Cerebellar nuclear complex (tissue), 1 donor: ENCODE data around the gene PDE7B.

Source experiments
- DNase-seq, 2 experiments: peaks; one replicate each; lab custom pipeline; 2025; lab: John Stamatoyannopoulos, UW

Gene PDE7B

GRCh38 chr6:136030131-136030530, 178.6 kb downstream of the PDE7B start:
- DNase-seq = no peak

- no peak for DNase-seq
These were observed 180.5 kb downstream of the PDE7B start for GRCh38 chr6:136031982-136032381.

DNA sequence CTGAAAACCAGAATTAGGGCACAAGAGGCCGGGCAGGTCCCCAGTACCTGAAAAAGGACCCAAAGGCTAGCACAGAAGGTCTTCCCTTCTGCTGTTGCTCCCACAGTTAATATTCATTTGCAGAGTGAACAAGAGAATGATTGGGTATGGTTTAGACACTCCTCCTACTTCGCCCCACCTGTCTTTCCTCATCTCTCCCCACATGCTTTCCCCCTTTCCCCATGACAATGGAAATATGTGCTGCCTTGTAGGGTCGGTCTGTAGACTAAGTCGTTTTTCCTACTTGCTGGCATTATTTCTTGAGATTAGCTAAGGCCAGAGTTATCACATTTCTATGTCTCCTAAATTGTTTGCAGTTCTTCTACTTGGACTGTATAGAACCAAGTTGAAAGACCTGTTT, 181.9 kb downstream of the PDE7B start:
- DNase-seq = no peak

- no peak for DNase-seq
These were observed 182.9 kb downstream of the PDE7B start for GRCh38 chr6:136034422-136034821.

DNA sequence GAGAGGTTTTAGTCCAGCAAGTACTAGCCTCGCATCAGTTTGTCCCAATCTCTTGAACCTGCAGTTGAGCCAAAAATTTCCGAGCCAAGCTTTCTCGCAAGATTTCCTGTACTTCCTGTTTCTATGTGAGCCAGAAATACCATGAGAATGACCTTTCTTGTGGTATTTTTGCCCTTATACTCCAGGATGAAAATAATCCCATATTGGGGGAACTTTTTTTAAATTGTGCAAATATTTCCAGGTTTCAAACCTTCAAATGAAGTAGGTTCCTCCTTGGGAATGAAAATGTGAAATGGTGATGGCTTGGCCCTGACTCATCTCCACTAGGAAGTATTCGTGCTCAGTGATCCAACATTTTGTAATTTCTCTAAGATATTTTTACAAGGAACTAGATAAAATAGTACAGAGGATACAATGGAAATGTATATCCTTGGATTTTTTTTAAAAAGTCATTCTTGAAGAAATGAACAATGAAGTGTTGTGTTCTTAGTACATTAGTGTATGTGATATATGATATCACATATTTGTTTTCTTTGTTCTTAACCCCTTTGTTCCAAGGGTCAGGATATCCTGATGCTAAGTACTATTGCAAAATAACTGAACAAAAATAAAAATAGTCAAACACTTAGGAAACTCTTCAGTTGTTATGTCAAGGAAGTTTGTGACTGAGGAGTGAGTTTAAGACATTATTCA, 184.0 kb downstream of the PDE7B start:
- no peak for DNase-seq

DNA sequence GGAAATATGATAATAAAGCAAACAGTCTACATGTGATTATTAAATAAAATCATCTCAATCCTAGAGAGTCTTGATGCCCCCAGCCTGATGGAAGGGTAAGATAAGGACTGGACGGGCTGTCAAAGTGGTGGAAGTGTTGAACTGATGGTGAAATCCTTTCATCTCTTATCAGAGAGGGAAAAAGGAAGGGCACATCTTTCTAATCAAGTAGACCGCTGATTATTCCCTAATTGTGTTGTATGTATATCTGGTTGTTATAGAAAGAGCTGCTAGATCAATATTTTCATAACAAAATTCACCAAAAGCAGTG, 184.5 kb downstream of the PDE7B start:
- DNase-seq = no peak

DNA sequence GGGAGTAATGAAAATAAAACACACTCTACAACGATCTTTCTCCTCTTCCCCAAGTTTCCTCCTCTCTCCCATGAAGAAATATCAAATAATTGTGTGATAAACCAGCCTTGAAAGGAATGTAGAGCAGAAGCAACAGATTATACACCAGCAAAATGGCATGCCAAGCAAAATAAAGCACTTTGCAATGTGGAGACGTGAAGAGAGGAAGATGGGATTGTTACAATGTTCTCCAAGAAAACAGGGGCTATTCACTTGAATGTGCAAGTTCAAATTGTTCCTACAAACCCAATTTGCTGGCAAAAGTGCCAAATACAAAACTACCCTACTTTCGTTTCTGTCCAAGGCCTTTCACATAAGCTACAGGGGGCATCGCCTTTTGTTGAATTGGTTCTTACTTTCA, 185.1 kb downstream of the PDE7B start:
- DNase-seq = no peak

DNA sequence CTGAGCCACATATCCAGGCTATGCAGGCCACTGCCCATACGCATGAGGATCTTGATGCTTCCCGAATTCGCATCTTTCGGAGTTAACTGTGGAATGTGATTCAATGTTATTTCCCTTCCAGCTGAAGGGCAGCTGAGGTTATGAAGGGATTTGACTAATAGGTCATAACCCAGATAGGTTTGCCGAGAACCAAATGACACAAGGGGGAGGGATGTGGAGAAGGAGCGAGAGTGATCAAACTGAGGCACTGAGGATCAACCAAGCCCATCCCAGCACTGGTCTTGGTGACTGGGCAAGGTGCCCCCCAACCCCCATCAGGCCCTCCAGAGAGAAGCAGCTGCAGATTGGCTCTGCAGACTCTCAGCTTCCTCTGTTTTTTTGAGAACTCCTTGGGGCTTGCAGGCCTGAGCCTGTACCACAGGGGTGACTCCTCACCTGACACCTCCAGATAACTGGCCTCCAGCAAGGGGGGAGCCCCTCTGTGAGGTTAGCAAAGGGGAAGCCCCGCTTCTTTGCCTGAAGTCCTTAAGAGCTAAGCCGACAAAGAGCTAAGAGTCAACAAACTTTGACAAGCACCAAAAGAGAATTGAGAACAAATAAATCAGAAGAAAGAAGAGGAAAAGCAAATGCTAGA, 185.9 kb downstream of the PDE7B start:
- no peak for DNase-seq

- DNase-seq = no peak
These were observed 186.5 kb downstream of the PDE7B start for GRCh38 chr6:136037876-136038460.

GRCh38 chr6:136038531-136038930, 187.0 kb downstream of the PDE7B start:
- no peak for DNase-seq

DNA sequence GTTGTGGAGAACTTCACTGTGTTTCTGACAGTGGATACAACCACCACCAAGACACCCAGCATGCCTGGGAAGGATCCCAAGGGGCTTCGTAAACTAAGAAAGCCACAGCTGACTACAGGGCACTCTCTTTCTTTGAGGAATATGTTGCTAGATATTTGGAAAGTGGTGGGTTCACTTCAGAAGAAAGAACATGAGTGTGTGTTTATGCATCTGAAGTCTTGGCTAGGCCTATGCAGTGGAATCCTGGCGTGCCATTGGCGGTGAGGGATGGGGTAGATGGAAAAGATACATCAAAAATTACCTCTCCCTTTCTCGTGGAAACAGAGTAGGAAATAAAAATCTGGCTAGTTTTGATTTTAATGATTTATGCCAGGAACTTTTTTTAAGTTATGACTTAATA, 187.7 kb downstream of the PDE7B start:
- DNase-seq = no peak

GRCh38 chr6:136050475-136050874, 199.0 kb downstream of the PDE7B start:
- no peak for DNase-seq

- no peak for DNase-seq
These were observed 199.8 kb downstream of the PDE7B start for GRCh38 chr6:136051140-136051775.

DNA sequence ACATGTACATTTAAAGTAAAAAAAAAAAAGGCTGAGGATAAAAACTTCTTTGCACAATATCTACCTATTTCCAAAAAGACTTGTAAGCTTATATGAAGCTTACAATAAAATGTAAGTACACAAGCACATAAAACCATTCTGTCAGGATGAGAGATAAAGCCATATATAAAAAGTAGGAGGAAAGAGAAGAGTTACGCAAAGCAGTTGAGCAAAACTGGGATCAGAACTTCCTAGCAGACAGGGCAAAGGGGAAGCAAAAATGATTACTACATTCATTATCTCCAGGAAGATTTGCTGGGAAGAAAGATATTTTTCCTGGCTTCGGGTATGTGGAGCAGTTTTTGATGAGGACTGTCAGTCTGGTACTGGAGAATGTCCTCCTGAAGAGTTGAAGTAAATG, 200.5 kb downstream of the PDE7B start:
- no peak for DNase-seq

DNA sequence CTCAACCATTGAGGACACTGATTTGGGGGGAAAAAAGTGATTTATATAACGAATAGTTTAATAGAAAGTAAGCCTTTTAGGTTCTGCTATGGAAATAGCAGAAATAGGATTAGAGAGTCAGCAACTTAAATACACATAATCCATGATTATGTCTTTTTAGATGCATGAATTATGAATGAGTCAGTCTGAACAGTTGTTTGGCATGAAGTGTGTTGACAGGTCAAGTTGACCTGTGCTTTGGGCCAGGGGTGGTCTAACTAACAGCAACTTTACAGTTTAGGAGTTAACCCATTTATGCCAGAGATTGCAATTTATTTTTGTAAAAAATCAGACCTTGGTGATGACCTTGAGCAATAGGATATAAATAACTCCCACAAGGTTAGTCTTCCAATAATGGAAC, 207.4 kb downstream of the PDE7B start:
- no peak for DNase-seq

GRCh38 chr6:136059308-136059707, 207.8 kb downstream of the PDE7B start:
- DNase-seq = no peak

GRCh38 chr6:136060052-136060451, 208.6 kb downstream of the PDE7B start:
- DNase-seq = no peak

DNA sequence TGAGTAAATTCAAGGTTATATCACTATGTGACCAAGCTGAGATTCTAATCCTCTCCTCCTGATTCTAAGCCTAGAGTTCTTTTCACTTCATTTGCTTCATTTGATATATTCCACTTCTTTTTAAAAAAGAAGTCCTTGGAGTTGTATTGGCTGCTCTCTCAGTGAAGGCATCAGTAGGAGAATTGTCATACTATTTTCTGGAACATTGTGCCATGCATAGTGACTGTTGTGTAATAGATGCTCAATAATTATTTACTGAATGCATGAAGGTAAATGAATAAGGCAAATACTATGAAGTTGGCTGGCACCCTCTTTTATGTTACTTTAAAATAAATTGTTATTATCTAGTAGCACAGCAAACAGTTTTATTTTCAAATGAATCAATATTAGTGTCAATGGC, 209.3 kb downstream of the PDE7B start:
- DNase-seq = no peak

DNA sequence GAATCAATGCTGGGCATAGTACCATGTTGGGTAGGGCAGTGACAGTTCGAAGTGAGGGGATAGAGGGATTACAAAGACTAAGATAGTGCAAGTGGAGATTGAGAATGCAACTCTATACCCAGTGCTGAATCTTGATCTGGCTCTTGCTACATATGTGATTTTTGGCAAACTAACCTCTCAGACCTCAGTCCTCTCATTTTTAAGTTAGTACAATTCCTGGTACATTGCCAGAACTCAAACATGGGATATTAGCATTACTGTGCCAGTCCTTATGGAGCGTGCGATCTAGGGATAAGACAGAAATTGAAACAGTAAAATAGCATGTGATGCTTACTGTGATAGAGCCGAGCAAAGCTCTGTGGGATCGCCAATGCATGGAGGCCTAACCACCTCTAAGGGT, 210.2 kb downstream of the PDE7B start:
- DNase-seq = no peak

DNA sequence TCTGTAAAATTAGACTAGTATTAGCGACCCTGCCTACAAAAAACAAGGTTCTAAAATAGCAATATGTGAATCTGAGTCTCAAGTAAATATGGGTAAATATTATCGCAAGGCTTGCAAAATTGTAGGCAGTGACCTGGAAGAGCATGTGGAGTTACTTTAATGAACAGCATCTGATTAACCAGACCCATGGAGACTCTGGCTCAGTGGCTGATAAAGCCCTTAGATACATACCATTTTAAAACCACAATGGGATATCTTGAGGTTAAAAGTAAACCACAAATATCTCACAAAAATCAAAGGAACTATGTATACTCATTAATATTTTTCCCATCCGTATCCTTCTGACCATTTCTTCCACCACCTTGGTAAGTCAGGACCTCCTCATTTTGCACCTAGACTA, 211.6 kb downstream of the PDE7B start:
- DNase-seq = no peak

- DNase-seq = no peak
These were observed 214.5 kb downstream of the PDE7B start for GRCh38 chr6:136066005-136066404.

- DNase-seq = no peak
These were observed 216.3 kb downstream of the PDE7B start for GRCh38 chr6:136067731-136068341.

DNA sequence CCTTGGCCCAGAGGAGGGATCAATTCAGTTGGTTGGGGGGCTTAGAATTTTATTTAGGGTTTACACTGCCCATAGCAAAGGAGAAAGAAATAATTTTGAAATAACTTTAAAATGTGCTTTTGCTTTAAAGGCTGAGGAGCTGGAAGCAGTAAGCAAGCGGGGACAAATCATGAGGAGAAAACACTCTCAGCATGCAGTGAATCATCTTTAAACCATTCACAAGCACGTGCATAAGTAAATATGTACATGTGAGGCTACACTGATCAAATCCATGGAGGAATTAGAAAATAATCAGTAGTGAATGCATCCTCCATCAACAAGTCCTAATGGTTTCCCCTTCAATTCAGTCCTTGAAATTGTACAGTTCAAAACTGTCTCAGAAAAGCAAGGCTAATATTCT, 217.6 kb downstream of the PDE7B start:
- DNase-seq = no peak
